ENCODE data around the gene FKBP4. TPM values are rescaled to one million over a fixed set of nuclear protein-coding genes. Genes with fewer than 3 reads are reported as not detected.

Gene FKBP4
- total and polyA plus RNA-seq, 2 experiments from 2014 or later: 126 to 223 TPM

GRCh38 chr12:2796187-2796666 lies 1.5 kb downstream of the FKBP4 start:
- H3K4me3 Mint-ChIP-seq: peak overlapping the region; percentile 88
- peaks cover 39% of the 10 kb centered on the region for H4K20me1 ChIP-seq (replicated peaks; ENCODE audit: insufficient read depth)
- H3K36me3 Mint-ChIP-seq (ENCODE audit: low read depth): peaks cover 53% of the 10 kb centered on the region
- peaks cover 42% of the 10 kb centered on the region for H3F3A ChIP-seq (replicated peaks; ENCODE audit: low read depth)
- H3K4me1 Mint-ChIP-seq: peaks cover 32% of the 10 kb centered on the region
- H2AFZ ChIP-seq: no peak overlapping the region; the same call in 1 of the 2 replicates
- no peak for TF ChIP-seq CREB1 (CRISPR knock-in tag; IDR thresholded peaks at IDR 0.05; ENCODE audit: low read depth)
- TF ChIP-seq, protein P1, sequence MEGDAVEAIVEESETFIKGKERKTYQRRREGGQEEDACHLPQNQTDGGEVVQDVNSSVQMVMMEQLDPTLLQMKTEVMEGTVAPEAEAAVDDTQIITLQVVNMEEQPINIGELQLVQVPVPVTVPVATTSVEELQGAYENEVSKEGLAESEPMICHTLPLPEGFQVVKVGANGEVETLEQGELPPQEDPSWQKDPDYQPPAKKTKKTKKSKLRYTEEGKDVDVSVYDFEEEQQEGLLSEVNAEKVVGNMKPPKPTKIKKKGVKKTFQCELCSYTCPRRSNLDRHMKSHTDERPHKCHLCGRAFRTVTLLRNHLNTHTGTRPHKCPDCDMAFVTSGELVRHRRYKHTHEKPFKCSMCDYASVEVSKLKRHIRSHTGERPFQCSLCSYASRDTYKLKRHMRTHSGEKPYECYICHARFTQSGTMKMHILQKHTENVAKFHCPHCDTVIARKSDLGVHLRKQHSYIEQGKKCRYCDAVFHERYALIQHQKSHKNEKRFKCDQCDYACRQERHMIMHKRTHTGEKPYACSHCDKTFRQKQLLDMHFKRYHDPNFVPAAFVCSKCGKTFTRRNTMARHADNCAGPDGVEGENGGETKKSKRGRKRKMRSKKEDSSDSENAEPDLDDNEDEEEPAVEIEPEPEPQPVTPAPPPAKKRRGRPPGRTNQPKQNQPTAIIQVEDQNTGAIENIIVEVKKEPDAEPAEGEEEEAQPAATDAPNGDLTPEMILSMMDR (conservative IDR thresholded peaks at IDR 0.05; ENCODE audit: low read depth in 2 of 2): peak; percentile 18 to 40; a peak in 2 of 4 replicates
- no peaks in the 10 kb centered on the region for H3K9me2 ChIP-seq (ENCODE audit: insufficient read depth)
- ATAC-seq: peak; percentile 6; the same call in 2 of the 3 replicates
- H3K4me3 ChIP-seq: peak overlapping the region; percentile 91
- H3K27me3 ChIP-seq (ENCODE audit: insufficient read depth): no peaks in the 10 kb centered on the region
- H3K36me3 ChIP-seq (ENCODE audit: insufficient read depth): peaks cover 49% of the 10 kb centered on the region
- H3K27me3 Mint-ChIP-seq (ENCODE audit: insufficient read depth, low read depth, poor library complexity): peaks cover 16% of the 10 kb centered on the region
- no peak overlapping the region for H3K27ac Mint-ChIP-seq
- H3K79me2 ChIP-seq (replicated peaks; ENCODE audit: insufficient read depth): peaks cover 40% of the 10 kb centered on the region
- peak; percentile 33 for DNase-seq (ENCODE audit: low spot score)
- peak overlapping the region; percentile 99 for H3K4me2 ChIP-seq
- peaks cover 5% of the 10 kb centered on the region; the same call in 1 of the 3 replicates for H3K9me3 Mint-ChIP-seq
- 0 out of 2 replicates have a peak overlapping the region, but pooled peaks have one; percentile 29 for H3K27ac ChIP-seq (ENCODE audit: low read depth)
- peaks cover 24% of the 10 kb centered on the region for H3K4me1 ChIP-seq (ENCODE audit: insufficient read depth)

- no peak overlapping the region for H2AFZ ChIP-seq
- no peaks in the 10 kb centered on the region for H3K9me2 ChIP-seq (ENCODE audit: insufficient read depth)
- no peaks in the 10 kb centered on the region for H3K27me3 ChIP-seq (ENCODE audit: insufficient read depth)
- no peak for DNase-seq (ENCODE audit: low spot score)
- Mint-ChIP-seq H3K36me3 (ENCODE audit: low read depth) (peaks cover 70% of the 10 kb centered on the region), H3K9me3 (peaks cover 5% of the 10 kb centered on the region; the same call in 1 of the 3 replicates), H3K27me3 (ENCODE audit: insufficient read depth, low read depth, poor library complexity) (peaks cover 17% of the 10 kb centered on the region), H3K4me3 (no peak overlapping the region), H3K27ac (no peak overlapping the region), H3K4me1 (peaks cover 23% of the 10 kb centered on the region)
- peaks cover 50% of the 10 kb centered on the region for H4K20me1 ChIP-seq (replicated peaks; ENCODE audit: insufficient read depth)
- peaks cover 59% of the 10 kb centered on the region for H3F3A ChIP-seq (replicated peaks; ENCODE audit: low read depth)
- no peak overlapping the region for H3K27ac ChIP-seq (ENCODE audit: low read depth)
- peaks cover 40% of the 10 kb centered on the region for H3K79me2 ChIP-seq (replicated peaks; ENCODE audit: insufficient read depth)
- no peak overlapping the region for H3K4me3 ChIP-seq
- TF ChIP-seq, protein P2, sequence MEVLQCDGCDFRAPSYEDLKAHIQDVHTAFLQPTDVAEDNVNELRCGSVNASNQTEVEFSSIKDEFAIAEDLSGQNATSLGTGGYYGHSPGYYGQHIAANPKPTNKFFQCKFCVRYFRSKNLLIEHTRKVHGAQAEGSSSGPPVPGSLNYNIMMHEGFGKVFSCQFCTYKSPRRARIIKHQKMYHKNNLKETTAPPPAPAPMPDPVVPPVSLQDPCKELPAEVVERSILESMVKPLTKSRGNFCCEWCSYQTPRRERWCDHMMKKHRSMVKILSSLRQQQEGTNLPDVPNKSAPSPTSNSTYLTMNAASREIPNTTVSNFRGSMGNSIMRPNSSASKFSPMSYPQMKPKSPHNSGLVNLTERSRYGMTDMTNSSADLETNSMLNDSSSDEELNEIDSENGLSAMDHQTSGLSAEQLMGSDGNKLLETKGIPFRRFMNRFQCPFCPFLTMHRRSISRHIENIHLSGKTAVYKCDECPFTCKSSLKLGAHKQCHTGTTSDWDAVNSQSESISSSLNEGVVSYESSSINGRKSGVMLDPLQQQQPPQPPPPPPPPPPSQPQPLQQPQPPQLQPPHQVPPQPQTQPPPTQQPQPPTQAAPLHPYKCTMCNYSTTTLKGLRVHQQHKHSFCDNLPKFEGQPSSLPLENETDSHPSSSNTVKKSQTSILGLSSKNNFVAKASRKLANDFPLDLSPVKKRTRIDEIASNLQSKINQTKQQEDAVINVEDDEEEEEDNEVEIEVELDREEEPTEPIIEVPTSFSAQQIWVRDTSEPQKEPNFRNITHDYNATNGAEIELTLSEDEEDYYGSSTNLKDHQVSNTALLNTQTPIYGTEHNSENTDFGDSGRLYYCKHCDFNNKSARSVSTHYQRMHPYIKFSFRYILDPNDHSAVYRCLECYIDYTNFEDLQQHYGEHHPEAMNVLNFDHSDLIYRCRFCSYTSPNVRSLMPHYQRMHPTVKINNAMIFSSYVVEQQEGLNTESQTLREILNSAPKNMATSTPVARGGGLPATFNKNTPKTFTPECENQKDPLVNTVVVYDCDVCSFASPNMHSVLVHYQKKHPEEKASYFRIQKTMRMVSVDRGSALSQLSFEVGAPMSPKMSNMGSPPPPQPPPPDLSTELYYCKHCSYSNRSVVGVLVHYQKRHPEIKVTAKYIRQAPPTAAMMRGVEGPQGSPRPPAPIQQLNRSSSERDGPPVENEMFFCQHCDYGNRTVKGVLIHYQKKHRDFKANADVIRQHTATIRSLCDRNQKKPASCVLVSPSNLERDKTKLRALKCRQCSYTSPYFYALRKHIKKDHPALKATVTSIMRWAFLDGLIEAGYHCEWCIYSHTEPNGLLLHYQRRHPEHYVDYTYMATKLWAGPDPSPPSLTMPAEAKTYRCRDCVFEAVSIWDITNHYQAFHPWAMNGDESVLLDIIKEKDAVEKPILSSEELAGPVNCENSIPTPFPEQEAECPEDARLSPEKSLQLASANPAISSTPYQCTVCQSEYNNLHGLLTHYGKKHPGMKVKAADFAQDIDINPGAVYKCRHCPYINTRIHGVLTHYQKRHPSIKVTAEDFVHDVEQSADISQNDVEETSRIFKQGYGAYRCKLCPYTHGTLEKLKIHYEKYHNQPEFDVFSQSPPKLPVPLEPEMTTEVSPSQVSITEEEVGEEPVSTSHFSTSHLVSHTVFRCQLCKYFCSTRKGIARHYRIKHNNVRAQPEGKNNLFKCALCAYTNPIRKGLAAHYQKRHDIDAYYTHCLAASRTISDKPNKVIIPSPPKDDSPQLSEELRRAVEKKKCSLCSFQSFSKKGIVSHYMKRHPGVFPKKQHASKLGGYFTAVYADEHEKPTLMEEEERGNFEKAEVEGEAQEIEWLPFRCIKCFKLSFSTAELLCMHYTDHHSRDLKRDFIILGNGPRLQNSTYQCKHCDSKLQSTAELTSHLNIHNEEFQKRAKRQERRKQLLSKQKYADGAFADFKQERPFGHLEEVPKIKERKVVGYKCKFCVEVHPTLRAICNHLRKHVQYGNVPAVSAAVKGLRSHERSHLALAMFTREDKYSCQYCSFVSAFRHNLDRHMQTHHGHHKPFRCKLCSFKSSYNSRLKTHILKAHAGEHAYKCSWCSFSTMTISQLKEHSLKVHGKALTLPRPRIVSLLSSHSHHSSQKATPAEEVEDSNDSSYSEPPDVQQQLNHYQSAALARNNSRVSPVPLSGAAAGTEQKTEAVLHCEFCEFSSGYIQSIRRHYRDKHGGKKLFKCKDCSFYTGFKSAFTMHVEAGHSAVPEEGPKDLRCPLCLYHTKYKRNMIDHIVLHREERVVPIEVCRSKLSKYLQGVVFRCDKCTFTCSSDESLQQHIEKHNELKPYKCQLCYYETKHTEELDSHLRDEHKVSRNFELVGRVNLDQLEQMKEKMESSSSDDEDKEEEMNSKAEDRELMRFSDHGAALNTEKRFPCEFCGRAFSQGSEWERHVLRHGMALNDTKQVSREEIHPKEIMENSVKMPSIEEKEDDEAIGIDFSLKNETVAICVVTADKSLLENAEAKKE (CRISPR knock-in tag; IDR thresholded peaks at IDR 0.05): no peak
- TF ChIP-seq, protein P1 (conservative IDR thresholded peaks at IDR 0.05; ENCODE audit: low read depth in 2 of 2): peak in 1 of 2 experiments; percentile 21; a peak in 2 of 4 replicates
- no peak for TF ChIP-seq ZNF331 (CRISPR knock-in tag; IDR thresholded peaks at IDR 0.05; ENCODE audit: low read depth)
- ATAC-seq: no peak
- peaks cover 21% of the 10 kb centered on the region for H3K4me1 ChIP-seq (ENCODE audit: insufficient read depth)
- no peak overlapping the region for H3K4me2 ChIP-seq
- peaks cover 65% of the 10 kb centered on the region for H3K36me3 ChIP-seq (ENCODE audit: insufficient read depth)
These were observed 3.1 kb downstream of the FKBP4 start for GRCh38 chr12:2797721-2798418.

Data from GM23338 (cell line).